ENCODE results near the gene CWF19L2. TPM values are rescaled to one million over a fixed set of nuclear protein-coding genes. Genes with fewer than 3 reads are reported as not detected.

Gene CWF19L2
- total and polyA plus RNA-seq, 2 donors (not counting 1 experiment from before 2014, with no cell fraction given) = 5.1 to 10.7 TPM

DNA sequence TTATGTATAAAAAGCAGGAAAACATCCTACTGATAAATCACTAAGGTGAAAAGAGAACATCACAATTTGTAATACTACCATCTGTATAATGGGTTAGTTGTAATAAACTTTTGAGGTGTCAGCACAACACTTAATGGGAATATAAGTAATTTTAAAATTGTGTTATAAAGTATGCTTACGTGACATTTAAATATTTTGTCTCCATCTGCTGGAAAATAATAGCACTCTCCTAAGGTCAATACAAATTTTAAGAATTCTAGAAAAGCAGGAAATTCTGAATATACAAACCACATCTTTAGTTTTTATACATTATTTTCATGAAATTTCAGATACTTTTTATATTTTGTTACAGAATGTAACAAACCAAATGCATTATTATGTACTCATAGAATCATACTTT is 19.5 kb downstream of the CWF19L2 start:
- Histone ChIP-seq H3K4me1 (ENCODE audit: control insufficient read depth, extremely low read depth, insufficient read depth, low read length) (no peaks in the 10 kb centered on the region), H3K9me3 (ENCODE audit: control insufficient read depth, insufficient read depth, low read depth, low read length) (no peaks in the 10 kb centered on the region), H3K4me2 (ENCODE audit: extremely low read depth, insufficient read depth, low read length) (no peak overlapping the region), H2AFZ (ENCODE audit: low read length) (no peak overlapping the region), H3K27ac (ENCODE audit: insufficient read depth, low read length) (no peak overlapping the region), H3K27me3 (ENCODE audit: control insufficient read depth, insufficient read depth, low read length) (no peaks in the 10 kb centered on the region), H4K20me1 (ENCODE audit: control insufficient read depth, extremely low read depth, insufficient read depth, low read length) (no peaks in the 10 kb centered on the region), H3K4me3 (replicated peaks in 1 of 4; ENCODE audit: control extremely low read depth in 1 of 4, insufficient read depth in 1 of 4, low read depth in 3 of 4, low read length in 4 of 4) (no peak overlapping the region), H3K9ac (ENCODE audit: insufficient read depth, low read length) (no peak overlapping the region), H3K79me2 (ENCODE audit: control insufficient read depth, insufficient read depth, low read length) (no peaks in the 10 kb centered on the region), H3K36me3 (ENCODE audit: control insufficient read depth, insufficient read depth, low read length) (no peaks in the 10 kb centered on the region)
- TF ChIP-seq CTCF (conservative IDR thresholded peaks at IDR 0.05 in 1 of 2, IDR thresholded peaks at IDR 0.05 in 1 of 2; ENCODE audit: low read depth in 1 of 2, low read length in 2 of 2) (no peak), EZH2 (IDR thresholded peaks at IDR 0.05; ENCODE audit: low read length, missing control alignments) (no peak)
- DNase-seq (ENCODE audit: low read depth in 2 of 2) = no peak

- Histone ChIP-seq H3K27me3 (ENCODE audit: control insufficient read depth, insufficient read depth, low read length) (no peaks in the 10 kb centered on the region), H2AFZ (ENCODE audit: low read length) (no peak overlapping the region), H3K36me3 (ENCODE audit: control insufficient read depth, insufficient read depth, low read length) (no peaks in the 10 kb centered on the region), H3K4me2 (ENCODE audit: extremely low read depth, insufficient read depth, low read length) (no peak overlapping the region), H3K9me3 (ENCODE audit: control insufficient read depth, insufficient read depth, low read depth, low read length) (no peaks in the 10 kb centered on the region), H3K79me2 (ENCODE audit: control insufficient read depth, insufficient read depth, low read length) (no peaks in the 10 kb centered on the region), H3K4me3 (replicated peaks in 1 of 4; ENCODE audit: control extremely low read depth in 1 of 4, insufficient read depth in 1 of 4, low read depth in 3 of 4, low read length in 4 of 4) (no peak overlapping the region), H4K20me1 (ENCODE audit: control insufficient read depth, extremely low read depth, insufficient read depth, low read length) (no peaks in the 10 kb centered on the region), H3K27ac (ENCODE audit: insufficient read depth, low read length) (no peak overlapping the region), H3K9ac (ENCODE audit: insufficient read depth, low read length) (no peak overlapping the region), H3K4me1 (ENCODE audit: control insufficient read depth, extremely low read depth, insufficient read depth, low read length) (no peaks in the 10 kb centered on the region)
- no peak for TF ChIP-seq EZH2 (IDR thresholded peaks at IDR 0.05; ENCODE audit: low read length, missing control alignments)
- TF ChIP-seq CTCF (conservative IDR thresholded peaks at IDR 0.05 in 1 of 2, IDR thresholded peaks at IDR 0.05 in 1 of 2; ENCODE audit: low read depth in 1 of 2, low read length in 2 of 2) = no peak
- no peak for DNase-seq (ENCODE audit: low read depth in 2 of 2)
Observed at GRCh38 chr11:107430525-107430924, 27.1 kb downstream of the CWF19L2 start.

GRCh38 chr11:107427569-107428180 is 29.9 kb downstream of the CWF19L2 start:
- H3K4me2 ChIP-seq (ENCODE audit: extremely low read depth, insufficient read depth, low read length) = no peak overlapping the region
- H3K4me3 ChIP-seq (replicated peaks in 1 of 4; ENCODE audit: control extremely low read depth in 1 of 4, insufficient read depth in 1 of 4, low read depth in 3 of 4, low read length in 4 of 4) = no peak overlapping the region
- H3K9me3 ChIP-seq (ENCODE audit: control insufficient read depth, insufficient read depth, low read depth, low read length) = no peaks in the 10 kb centered on the region
- no peaks in the 10 kb centered on the region for H3K27me3 ChIP-seq (ENCODE audit: control insufficient read depth, insufficient read depth, low read length)
- H2AFZ ChIP-seq (ENCODE audit: low read length) = no peak overlapping the region
- no peak overlapping the region for H3K9ac ChIP-seq (ENCODE audit: insufficient read depth, low read length)
- peak in 1 of 2 donors; percentile 69 for DNase-seq (ENCODE audit: low read depth in 2 of 2)
- H3K79me2 ChIP-seq (ENCODE audit: control insufficient read depth, insufficient read depth, low read length) = no peaks in the 10 kb centered on the region
- TF ChIP-seq EZH2 (IDR thresholded peaks at IDR 0.05; ENCODE audit: low read length, missing control alignments) (no peak), CTCF (conservative IDR thresholded peaks at IDR 0.05 in 1 of 2, IDR thresholded peaks at IDR 0.05 in 1 of 2; ENCODE audit: low read depth in 1 of 2, low read length in 2 of 2) (no peak)
- H3K27ac ChIP-seq (ENCODE audit: insufficient read depth, low read length) = no peak overlapping the region
- no peaks in the 10 kb centered on the region for H3K36me3 ChIP-seq (ENCODE audit: control insufficient read depth, insufficient read depth, low read length)
- H4K20me1 ChIP-seq (ENCODE audit: control insufficient read depth, extremely low read depth, insufficient read depth, low read length) = no peaks in the 10 kb centered on the region
- no peaks in the 10 kb centered on the region for H3K4me1 ChIP-seq (ENCODE audit: control insufficient read depth, extremely low read depth, insufficient read depth, low read length)
